Progenitor cell of endocrine pancreas (in vitro differentiated cells): ENCODE results near the gene GPR157. TPM values are rescaled to one million over a fixed set of nuclear protein-coding genes. Genes with fewer than 3 reads are reported as not detected.

Experiments used
- DNase-seq: peaks from one replicate; pipeline ENCODE4 v3.0.0; 2021; ENCODE audit warnings: low spot score; ENCODE audit not compliant: unreplicated experiment
- H3K27ac Mint-ChIP-seq: 2 replicates; pipeline ENCODE4 v1.8.0; 2021; ENCODE audit warnings: mild to moderate bottlenecking, moderate library complexity, mixed read lengths
- H3K27me3 Mint-ChIP-seq: 2 replicates; pipeline ENCODE4 v1.8.0; 2021; ENCODE audit warnings: mixed read lengths
- H3K36me3 Mint-ChIP-seq: 2 replicates; pipeline ENCODE4 v1.8.0; 2022; ENCODE audit warnings: mixed read lengths; ENCODE audit not compliant: insufficient read depth
- H3K4me1 Mint-ChIP-seq: 2 replicates; pipeline ENCODE4 v1.8.0; 2021; ENCODE audit warnings: low read depth, mixed read lengths
- H3K4me3 Mint-ChIP-seq: 2 replicates; pipeline ENCODE4 v1.8.0; 2021; ENCODE audit warnings: low read depth, mild to moderate bottlenecking, moderate library complexity, mixed read lengths
- H3K9me3 Mint-ChIP-seq: 2 replicates; pipeline ENCODE4 v1.8.0; 2021; ENCODE audit warnings: low read depth, mixed read lengths
- total RNA-seq: library from RNA; stranded (reverse); gene quantifications from 2 replicates; pipeline ENCODE4 v1.2.1, GENCODE V29; 2021
- TF ChIP-seq, protein P1 (sequence below): fragments of 200-600 bp; sonication (generic); IDR thresholded peaks from one replicate; pipeline ENCODE4 v1.5.0; 2021; ENCODE audit warnings: antibody characterized with exemption, mild to moderate bottlenecking; ENCODE audit not compliant: unreplicated experiment

The GPR157 gene
- total RNA-seq, 1 donor from 2014 or later: 1.1 TPM

DNA sequence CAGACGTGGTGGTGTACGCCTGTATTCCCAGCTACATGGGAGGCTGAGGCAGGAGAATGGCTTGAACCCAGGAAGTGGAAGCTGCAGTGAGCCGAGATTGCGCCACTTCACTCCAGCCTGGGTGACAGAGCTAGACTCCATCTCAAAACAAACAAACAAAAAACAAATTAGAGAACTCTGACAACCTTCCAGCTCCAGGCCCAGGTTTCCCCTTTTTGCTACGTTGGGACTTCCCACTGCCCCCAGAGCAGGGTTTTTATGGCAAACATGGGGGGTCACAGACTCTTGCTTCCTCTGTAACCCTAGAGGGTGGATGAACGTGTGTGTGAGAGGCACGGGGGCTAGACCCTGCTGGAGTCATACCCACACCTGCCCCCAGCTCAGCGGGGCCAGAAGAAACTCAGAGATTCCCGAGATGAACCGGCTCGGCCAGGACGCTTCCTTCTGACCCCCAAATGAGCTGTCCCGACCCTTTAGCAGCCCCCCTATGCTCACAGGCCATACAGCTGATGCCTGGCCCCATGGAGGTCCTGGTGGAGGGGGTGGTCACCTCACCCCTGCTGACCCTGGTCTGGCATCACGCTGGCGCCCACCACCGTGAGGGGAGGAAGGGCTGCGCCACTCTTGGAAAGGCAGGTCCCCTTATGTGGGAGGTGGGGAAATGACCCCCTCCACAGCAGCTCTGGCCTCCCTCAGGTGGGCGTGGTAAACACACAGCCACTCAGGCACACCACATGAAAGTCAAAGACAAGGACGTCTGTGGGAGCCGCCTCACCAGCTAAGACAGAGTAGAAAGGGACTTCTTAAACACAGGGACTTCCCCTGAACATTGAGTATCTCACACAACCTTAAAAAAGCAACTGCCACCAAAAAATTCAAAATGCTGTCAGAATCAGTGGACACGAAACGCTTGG lies 7.1 kb downstream of the GPR157 start:
- no peak overlapping the region for H3K27ac Mint-ChIP-seq
- no peaks in the 10 kb centered on the region for H3K9me3 Mint-ChIP-seq
- H3K4me1 Mint-ChIP-seq: no peaks in the 10 kb centered on the region
- TF ChIP-seq, protein P1, sequence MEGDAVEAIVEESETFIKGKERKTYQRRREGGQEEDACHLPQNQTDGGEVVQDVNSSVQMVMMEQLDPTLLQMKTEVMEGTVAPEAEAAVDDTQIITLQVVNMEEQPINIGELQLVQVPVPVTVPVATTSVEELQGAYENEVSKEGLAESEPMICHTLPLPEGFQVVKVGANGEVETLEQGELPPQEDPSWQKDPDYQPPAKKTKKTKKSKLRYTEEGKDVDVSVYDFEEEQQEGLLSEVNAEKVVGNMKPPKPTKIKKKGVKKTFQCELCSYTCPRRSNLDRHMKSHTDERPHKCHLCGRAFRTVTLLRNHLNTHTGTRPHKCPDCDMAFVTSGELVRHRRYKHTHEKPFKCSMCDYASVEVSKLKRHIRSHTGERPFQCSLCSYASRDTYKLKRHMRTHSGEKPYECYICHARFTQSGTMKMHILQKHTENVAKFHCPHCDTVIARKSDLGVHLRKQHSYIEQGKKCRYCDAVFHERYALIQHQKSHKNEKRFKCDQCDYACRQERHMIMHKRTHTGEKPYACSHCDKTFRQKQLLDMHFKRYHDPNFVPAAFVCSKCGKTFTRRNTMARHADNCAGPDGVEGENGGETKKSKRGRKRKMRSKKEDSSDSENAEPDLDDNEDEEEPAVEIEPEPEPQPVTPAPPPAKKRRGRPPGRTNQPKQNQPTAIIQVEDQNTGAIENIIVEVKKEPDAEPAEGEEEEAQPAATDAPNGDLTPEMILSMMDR: no peak
- H3K36me3 Mint-ChIP-seq: no peaks in the 10 kb centered on the region
- DNase-seq: no peak
- no peak overlapping the region for H3K4me3 Mint-ChIP-seq
- peaks cover 3% of the 10 kb centered on the region for H3K27me3 Mint-ChIP-seq

DNA sequence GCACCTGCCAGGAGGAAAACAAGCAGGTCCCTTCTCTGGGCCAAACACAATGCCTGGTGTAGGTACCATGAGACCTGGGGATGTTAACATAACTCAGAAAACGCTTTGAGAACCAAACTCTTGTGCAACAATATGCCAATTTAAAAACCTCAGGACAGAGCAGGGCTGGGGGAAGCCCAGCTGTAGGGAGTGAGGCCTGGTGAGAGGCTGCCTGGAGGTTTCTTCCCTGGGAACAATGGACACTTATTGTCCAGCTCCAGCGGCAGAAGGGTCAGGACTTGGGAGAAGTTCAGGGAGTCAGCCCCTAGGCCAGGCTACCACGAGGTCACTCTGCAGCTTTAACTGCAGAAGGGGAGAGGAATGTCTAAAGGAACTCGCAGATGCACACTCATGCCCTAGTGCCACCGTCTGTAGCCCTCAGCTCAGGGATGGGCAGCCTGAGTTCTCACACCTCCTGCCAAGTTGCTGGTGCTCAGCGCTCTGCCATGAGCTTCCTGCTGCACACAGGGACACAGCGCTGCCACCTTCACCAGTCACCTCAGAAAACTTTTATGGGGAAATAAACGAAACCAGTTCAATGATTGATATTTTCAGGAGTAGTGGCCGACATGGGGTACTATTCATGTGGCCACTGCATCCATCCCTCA lies 8.5 kb downstream of the GPR157 start:
- Mint-ChIP-seq H3K36me3 (no peaks in the 10 kb centered on the region), H3K4me1 (no peaks in the 10 kb centered on the region), H3K4me3 (no peak overlapping the region), H3K9me3 (no peaks in the 10 kb centered on the region), H3K27me3 (no peaks in the 10 kb centered on the region), H3K27ac (no peak overlapping the region)
- TF ChIP-seq, protein P1: no peak
- no peak for DNase-seq

DNA sequence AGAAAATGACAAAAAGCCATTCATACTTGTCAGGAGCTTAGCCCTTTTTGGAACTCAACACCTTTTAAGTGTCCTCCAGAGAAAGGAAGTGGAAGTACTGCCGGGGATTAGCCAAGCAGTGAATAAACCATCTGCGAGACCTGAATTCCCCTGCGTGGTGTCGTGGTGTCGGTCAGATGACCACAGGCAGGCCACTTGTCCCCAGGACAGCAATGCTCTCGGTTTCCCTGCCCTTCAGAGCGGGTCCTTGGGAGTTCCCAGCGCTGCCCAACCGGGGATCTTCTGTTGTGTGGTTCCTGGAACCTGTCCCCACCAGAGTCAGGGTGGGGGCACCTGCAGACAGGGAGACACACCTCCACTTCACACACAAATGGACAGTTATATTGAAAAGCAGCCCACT lies 9.2 kb downstream of the GPR157 start:
- TF ChIP-seq, protein P1: no peak
- Mint-ChIP-seq H3K36me3 (no peaks in the 10 kb centered on the region), H3K4me3 (no peak overlapping the region), H3K27ac (no peak overlapping the region), H3K27me3 (no peaks in the 10 kb centered on the region), H3K4me1 (no peaks in the 10 kb centered on the region), H3K9me3 (no peaks in the 10 kb centered on the region)
- no peak for DNase-seq

DNA sequence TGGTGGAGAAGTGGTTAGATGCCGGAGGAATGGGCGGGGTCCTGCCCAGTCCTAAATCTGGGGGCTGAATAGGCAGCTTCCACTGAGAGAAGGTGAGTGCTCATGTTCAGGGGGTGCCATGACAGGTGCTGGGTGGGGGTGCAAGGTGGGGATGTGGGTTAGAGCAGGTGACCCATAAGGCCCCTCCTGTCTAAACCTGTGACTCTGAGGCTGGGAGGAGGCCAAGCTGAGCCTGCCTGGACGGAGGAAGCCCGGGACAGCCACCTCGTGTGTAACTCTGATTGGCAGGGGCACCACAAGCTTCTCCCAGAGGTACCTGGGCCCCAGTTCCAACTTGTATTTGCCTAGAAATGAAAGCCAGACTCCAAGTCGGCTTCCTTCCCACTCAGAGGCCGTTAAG lies 10.7 kb downstream of the GPR157 start:
- DNase-seq: no peak
- H3K27me3 Mint-ChIP-seq: no peaks in the 10 kb centered on the region
- H3K4me3 Mint-ChIP-seq: no peak overlapping the region
- peaks cover under 1% of the 10 kb centered on the region for H3K4me1 Mint-ChIP-seq
- no peak overlapping the region for H3K27ac Mint-ChIP-seq
- H3K9me3 Mint-ChIP-seq: no peaks in the 10 kb centered on the region
- H3K36me3 Mint-ChIP-seq: no peaks in the 10 kb centered on the region
- TF ChIP-seq, protein P1: no peak

DNA sequence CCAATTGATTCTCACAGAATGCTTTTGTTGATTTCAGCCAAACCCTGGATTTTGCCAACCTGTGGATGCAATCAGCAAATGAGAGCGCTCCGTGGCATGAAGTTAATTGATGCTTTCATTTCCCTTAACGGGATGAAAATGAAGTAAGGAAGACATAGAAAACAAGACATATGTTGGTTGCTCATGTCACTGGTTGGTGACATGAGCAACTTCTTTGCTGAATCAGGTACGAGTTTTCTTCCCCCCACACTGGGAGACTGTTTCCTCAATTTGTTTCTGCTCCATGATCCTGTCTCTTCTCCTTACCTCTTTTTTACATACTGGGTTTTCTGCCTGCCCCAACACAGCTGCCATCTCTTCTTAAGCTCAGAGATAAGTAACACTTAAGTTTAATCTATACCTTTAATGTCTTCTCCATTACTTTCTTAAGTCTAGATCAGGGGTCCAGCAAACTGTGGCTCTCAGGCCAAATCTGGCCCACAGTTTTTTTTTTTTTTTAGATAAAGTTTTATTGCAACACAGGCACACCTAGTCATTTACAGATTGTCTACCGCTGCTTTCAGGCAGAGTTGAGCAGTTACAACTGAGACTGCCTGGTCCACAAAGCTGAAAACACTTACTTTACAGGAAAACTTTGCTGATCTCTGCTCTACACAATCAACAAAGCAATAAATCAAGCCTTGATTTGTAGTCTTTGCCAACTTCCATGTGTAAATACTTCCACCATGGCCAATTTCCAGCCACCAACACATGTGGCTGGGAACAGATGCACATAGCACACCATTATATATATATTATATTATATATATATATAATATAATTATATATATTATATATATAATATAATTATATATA lies 13.3 kb downstream of the GPR157 start:
- Mint-ChIP-seq H3K4me1 (peaks cover 5% of the 10 kb centered on the region), H3K27ac (peak overlapping the region; percentile 25), H3K27me3 (peaks cover 3% of the 10 kb centered on the region), H3K4me3 (no peak overlapping the region), H3K9me3 (no peaks in the 10 kb centered on the region), H3K36me3 (no peaks in the 10 kb centered on the region)
- TF ChIP-seq, protein P1: no peak
- DNase-seq: no peak
